PC-9 (cell line): ENCODE data around the gene BCL2L13.

Experiments
- CTCF ChIP-seq: fragments of 200-600 bp; sonication (generic); conservative IDR thresholded peaks from 2 replicates; pipeline ENCODE4 v1.6.1; 2017; ENCODE audit warnings: mixed run types, antibody characterized with exemption, mild to moderate bottlenecking, moderate library complexity
- EZH2 ChIP-seq: fragments of 200-600 bp; sonication (generic); IDR thresholded peaks from 2 replicates; pipeline ENCODE4 v1.8.0; 2017; ENCODE audit warnings: antibody characterized with exemption, low read depth

GRCh38 chr22:17717708-17718107 is 79.2 kb downstream of the BCL2L13 start:
- TF ChIP-seq CTCF (no peak), EZH2 (no peak)
